CD4-positive, alpha-beta T cell treated with Interleukin-17A for 4 hours (primary cell): Measurements from ENCODE around the gene CLDN7.

Source experiments
- DNase-seq: peaks from one replicate; pipeline ENCODE4 v3.0.0-alpha.2; 2020; ENCODE audit warnings: mixed read lengths

CLDN7 gene

GRCh38 chr17:7235693-7236665 lies 26.3 kb downstream of the CLDN7 start:
- DNase-seq: peak; percentile 35

GRCh38 chr17:7234083-7234951 lies 28.0 kb downstream of the CLDN7 start, which contains the start of gene DVL2:
DVL2 (minus strand) TSS chr17:7234517; CDS start chr17:7234262, 255 bp downstream.
- DNase-seq: peak; percentile 95

DNA sequence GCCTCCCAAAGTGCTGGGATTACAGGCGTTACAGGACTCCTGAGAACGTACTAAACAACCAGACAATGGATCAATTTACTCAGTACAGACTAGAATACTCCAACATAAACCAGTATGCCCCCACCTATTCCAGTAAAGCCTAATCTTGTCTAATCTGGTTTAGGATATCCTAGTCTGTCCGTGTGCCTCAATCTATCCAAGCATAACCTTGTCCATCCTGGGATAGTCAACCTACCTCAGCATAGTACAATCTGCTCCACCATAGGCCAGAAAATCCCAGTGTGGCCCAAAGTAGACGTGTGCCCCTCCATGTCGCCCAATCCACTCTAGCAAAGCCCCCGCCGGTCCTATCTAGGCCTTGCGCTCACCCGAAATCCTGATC lies 28.6 kb downstream of the CLDN7 start:
- no peak for DNase-seq

- no peak for DNase-seq
Observed at GRCh38 chr17:7232114-7232513, 30.2 kb downstream of the CLDN7 start.

GRCh38 chr17:7229504-7229903 lies 32.8 kb downstream of the CLDN7 start:
- DNase-seq: no peak

DNA sequence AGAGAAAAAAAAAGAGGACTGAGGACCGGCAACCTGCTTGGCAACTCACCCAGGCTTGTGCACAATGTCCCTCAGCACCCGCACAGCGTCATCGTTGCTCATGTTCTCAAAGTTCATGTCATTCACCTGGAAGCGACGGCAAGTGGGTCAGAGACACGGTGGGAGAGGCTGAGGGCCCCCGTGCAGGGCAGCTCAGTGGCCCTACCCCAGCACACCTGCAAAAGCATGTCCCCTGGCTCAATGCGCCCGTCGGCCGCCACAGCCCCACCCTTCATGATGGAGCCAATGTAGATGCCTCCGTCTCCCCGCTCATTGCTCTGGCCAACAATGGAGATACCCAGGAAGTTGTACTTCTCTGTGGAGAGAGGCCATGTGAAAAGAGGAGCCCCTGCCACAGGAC lies 33.4 kb downstream of the CLDN7 start:
- no peak for DNase-seq

DNA sequence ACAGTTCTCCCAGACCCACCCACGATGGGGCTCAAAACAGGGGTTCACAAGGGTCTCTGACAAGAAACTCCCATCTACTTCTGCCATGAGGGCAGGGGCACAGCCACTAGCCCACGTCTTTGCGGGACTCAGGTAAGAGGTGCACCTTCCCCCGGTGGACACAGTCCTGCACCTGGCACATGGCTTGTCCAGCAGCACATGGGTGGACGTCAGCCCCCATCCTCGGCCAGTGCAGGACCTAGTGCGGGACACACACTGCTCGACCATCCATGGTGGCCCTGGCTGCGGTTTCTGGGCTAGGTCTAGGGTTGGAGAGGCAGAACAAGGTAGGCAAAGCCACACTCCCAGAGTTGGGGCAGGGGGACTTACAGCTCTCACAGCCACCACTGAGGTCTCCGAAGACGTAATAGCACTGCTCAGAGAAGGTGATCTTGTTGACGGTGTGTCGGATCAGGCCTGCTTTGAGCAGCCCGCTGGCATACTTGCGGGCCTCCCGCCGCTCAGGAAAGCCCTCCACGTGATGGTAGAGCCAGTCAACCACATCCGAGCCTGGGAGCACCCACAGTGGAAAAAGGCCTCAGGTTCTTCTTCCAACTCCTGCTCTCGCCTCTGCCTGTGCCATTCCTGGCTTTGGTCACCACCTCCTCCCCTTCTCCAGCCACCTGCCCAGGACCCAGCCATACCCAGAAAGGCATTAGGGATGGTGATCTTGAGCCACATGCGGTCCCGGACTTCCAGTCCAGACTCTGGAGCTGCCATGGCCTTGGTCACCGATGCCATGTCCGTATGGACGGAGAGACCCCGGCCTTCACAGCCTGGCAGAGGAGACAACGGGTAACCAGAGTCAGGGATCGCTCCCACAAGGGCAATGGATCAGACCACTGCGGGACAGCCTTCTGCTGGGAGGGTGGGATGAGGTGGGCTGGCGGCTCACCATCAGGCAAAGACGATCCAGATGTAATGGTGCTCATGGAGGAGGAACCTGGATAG lies 35.3 kb downstream of the CLDN7 start:
- DNase-seq: no peak

DNA sequence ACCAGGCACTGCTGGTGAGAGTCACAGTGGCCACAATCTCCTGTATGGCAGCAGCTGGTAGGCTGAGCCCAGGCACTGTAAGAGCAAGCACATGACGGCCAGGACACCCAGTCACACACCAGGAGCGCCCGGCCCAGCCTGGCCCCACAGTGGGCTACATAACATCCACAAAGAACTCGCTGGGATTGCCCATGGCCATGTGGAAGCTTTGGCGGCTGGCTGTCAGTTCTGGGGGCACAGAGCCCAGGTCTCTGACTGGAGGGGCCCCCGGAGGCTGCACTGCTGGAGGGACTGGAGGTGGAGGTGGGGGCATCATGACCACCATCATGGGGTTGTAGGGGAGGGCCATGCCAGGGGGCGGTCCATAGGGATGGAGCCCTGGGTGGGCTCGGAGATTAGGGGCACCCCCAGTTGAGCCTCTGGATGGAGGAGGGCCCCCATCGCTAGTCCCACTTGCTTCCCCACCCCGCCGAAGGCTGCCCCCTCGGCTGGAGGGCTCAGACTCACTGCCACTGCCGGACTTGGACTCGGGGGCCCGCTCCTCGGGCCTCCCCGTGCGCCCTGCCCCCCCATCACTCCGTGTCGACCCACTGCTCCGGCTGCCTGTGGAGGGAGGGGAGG lies 36.5 kb downstream of the CLDN7 start:
- no peak for DNase-seq

GRCh38 chr17:7224661-7225111 lies 37.6 kb downstream of the CLDN7 start:
- DNase-seq: no peak

GRCh38 chr17:7224110-7224509 lies 38.2 kb downstream of the CLDN7 start:
- DNase-seq: no peak

DNA sequence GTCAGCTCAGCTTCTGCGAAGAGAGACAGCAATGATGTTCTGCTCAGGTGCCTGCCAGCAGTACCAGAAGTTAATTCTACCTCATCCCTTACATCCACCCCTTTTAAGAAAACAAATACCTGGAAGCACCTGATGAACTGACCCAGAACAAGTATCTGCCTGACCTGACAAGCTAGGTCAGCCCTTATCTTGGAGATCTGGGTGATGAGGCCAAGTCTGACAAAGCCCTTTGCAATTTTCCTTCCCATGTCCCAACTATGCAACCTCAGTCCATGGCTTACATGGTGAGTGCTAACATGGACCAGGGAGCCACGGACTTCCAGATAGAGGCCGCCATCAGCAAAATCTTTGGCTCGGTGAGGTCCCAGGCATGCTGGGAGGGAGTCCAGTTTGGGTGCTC lies 38.9 kb downstream of the CLDN7 start:
- DNase-seq: no peak

GRCh38 chr17:7222972-7223292 lies 39.3 kb downstream of the CLDN7 start:
- no peak for DNase-seq

- DNase-seq: no peak
Observed at GRCh38 chr17:7222093-7222971, 39.9 kb downstream of the CLDN7 start.

- no peak for DNase-seq
Observed at GRCh38 chr17:7221278-7222092, 40.8 kb downstream of the CLDN7 start.

GRCh38 chr17:7220593-7221277 lies 41.5 kb downstream of the CLDN7 start:
- DNase-seq: peak; percentile 73

GRCh38 chr17:7219812-7220592 lies 42.3 kb downstream of the CLDN7 start, which contains the start of the genes ACADVL and DLG4:
ACADVL (plus strand) TSS chr17:7219938; CDS start chr17:7219985, 47 bp downstream.
DLG4 (minus strand) TSS chr17:7219836.
- DNase-seq: peak; percentile 87

DNA sequence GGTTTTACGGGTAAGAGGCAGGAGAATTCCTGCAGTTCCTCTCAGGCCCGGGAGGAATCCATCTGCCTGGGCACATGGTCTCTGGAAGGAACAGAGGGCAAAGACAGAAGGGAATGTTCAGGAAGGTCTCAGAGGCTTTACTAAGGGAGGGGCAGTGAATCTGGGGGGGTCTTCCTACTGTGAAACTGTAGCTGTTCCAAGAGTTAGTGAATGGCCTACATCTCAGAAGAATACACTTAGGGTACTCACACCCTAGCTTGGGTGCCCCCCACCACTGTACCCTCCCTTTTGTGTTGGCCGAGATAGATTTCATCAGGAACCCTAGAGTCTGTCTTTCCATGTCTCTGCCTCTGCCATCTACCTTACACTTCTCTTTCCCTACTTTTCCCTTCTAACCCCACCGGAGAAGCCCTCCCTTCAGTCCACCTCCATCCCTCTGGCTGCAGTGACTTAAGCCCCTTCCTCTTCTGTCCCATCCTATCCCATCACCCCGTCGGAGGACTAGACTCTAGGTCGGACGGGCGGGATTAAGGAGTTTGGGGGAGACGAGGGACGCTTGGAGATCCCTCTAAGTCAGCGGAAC lies 43.0 kb downstream of the CLDN7 start:
- no peak for DNase-seq

DNA sequence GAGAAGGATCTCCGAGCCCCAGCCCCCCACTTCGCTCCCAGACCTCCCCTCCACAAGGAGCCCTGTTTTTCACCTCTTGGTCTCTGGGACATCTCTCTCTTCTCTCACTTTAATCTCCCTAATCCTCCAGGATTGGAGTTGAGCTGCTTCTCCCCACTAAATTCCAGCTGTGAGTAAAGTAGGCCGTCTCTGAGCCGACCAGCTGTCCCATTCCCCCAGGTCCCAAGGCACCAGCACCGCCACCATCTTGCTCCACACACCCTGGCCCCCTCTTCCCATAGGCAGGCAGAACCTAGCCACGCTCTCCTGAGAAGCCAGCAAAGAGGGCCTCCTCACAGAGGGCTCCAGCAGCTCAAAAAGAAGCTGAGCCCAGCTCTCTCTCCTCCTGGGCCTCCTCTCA lies 43.5 kb downstream of the CLDN7 start:
- no peak for DNase-seq
